HL-60 (cell line): ENCODE results near the gene PPFIA4.

Experiments used
- DNase-seq, 2 experiments: peaks; one replicate each; pipeline ENCODE4 v3.0.0-alpha.2; 2010 to 2020; ENCODE audit warnings: low read depth in 1 of 2, low spot score in 1 of 2
- H3K27ac ChIP-seq: fragments of 250-450 bp; sonication (Bioruptor Pico); replicated peaks from 2 replicates; pipeline ENCODE4 v1.5.1; 2020; ENCODE audit warnings: mild to moderate bottlenecking, moderate library complexity
- H3K27me3 ChIP-seq: fragments of 250-450 bp; sonication (Bioruptor Pico); 2 replicates; pipeline ENCODE4 v1.5.1; 2021; ENCODE audit warnings: mild to moderate bottlenecking, moderate library complexity; ENCODE audit not compliant: insufficient read depth, poor library complexity, severe bottlenecking
- H3K4me3 ChIP-seq: replicated peaks from 2 replicates; pipeline ENCODE4 v1.5.1; 2011; ENCODE audit warnings: mild to moderate bottlenecking, control low read depth, low read length; ENCODE audit not compliant: insufficient read depth
- CTCF ChIP-seq: IDR thresholded peaks from one replicate; pipeline ENCODE4 v1.5.1; 2011; ENCODE audit warnings: low read length, control low read depth, inconsistent platforms; ENCODE audit not compliant: insufficient read depth
- GABPA ChIP-seq: IDR thresholded peaks from 2 replicates; pipeline ENCODE4 v1.6.1; 2012; ENCODE audit warnings: low read depth
- POLR2AphosphoS5 ChIP-seq: IDR thresholded peaks from 2 replicates; pipeline ENCODE4 v1.6.1; 2012; ENCODE audit warnings: low read depth
- SPI1 ChIP-seq: IDR thresholded peaks from 2 replicates; pipeline ENCODE4 v1.6.1; 2012; ENCODE audit warnings: low read depth, mild to moderate bottlenecking, borderline replicate concordance
- long read RNA-seq: library from polyadenylated mRNA; unstranded; transcript quantifications from one replicate; pipeline ENCODE4 v2.0.0, GENCODE V29; 2020
- TF ChIP-seq, protein P1 (sequence below): IDR thresholded peaks from 2 replicates; pipeline ENCODE4 v1.6.1; 2012; ENCODE audit warnings: low read depth; ENCODE audit not compliant: insufficient replicate concordance

Gene PPFIA4
- long read RNA-seq: 0 reads

DNA sequence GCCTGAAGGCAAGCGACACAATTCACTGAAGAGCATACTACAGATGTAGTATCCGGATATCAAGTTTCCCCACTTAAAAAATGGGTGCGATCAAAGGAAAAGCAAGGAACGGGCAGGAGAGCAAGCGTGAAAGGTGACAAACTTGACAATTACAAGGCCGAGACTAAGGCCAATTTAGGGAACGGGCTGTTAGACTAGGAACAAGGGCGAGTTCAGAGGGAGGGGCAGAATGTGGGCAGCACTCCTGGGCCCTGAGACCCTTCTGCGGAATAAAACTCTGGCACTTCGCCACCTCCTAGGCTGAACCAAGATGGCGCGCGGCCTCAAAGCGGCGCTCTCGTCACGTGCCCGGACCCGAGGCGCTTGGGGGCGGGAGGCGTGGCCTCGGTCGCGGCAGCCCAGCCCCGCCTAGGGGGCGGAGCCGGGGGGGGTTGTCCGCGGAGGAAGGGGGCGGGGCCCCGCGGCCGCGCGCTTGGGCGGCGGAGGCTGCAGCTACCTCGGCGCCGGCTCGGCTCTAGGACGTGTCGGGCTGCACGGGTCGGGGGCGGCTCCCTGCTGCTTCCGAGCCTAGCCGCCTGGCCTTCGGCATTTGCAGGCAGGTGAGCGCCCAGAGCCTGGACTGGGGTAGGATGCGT is at the start of gene PPFIA4:
Gene PPFIA4, plus strand, starts transcription at position 461 of the 635 bp plus-strand sequence. CDS start 12,518 bp downstream, outside the sequence.
- H3K27me3 ChIP-seq: peaks cover 4% of the 10 kb centered on the region
- peak within 1 kb of the TSS; percentile 51 for H3K4me3 ChIP-seq
- H3K27ac ChIP-seq: no peak within 1 kb of the TSS; the same call in 1 of the 2 replicates
- TF ChIP-seq GABPA (no peak), POLR2AphosphoS5 (peak; percentile 63; the same call in 1 of the 2 replicates)
- peak; percentile 75 to 76 for DNase-seq

DNA sequence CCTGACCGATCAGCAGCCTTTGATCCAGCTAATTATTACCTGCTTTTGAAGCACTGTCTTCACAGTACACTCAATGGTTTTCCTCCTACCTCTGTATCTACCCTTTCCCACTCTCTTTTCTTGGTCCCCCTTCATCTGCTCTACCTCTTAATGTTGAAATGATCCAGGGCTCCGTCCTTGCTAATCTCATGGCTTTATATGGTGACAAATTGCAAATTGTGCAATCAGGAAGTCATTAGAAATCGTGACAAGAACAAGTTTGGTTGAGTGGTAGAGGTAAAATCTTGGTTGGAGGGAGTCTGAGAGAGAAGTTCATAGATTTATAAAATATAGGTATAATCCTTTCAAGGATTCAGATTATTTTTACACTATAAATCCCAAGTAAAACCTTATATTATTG is 49.7 kb upstream of the PPFIA4 start:
- TF ChIP-seq CTCF: no peak
- no peak for TF ChIP-seq SPI1
- TF ChIP-seq, protein P1, sequence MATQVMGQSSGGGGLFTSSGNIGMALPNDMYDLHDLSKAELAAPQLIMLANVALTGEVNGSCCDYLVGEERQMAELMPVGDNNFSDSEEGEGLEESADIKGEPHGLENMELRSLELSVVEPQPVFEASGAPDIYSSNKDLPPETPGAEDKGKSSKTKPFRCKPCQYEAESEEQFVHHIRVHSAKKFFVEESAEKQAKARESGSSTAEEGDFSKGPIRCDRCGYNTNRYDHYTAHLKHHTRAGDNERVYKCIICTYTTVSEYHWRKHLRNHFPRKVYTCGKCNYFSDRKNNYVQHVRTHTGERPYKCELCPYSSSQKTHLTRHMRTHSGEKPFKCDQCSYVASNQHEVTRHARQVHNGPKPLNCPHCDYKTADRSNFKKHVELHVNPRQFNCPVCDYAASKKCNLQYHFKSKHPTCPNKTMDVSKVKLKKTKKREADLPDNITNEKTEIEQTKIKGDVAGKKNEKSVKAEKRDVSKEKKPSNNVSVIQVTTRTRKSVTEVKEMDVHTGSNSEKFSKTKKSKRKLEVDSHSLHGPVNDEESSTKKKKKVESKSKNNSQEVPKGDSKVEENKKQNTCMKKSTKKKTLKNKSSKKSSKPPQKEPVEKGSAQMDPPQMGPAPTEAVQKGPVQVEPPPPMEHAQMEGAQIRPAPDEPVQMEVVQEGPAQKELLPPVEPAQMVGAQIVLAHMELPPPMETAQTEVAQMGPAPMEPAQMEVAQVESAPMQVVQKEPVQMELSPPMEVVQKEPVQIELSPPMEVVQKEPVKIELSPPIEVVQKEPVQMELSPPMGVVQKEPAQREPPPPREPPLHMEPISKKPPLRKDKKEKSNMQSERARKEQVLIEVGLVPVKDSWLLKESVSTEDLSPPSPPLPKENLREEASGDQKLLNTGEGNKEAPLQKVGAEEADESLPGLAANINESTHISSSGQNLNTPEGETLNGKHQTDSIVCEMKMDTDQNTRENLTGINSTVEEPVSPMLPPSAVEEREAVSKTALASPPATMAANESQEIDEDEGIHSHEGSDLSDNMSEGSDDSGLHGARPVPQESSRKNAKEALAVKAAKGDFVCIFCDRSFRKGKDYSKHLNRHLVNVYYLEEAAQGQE: no peak
- no peak for TF ChIP-seq GABPA
- TF ChIP-seq POLR2AphosphoS5: no peak
- Histone ChIP-seq H3K27me3 (no peaks in the 10 kb centered on the region), H3K4me3 (no peak overlapping the region), H3K27ac (no peak overlapping the region)
- DNase-seq: peak; percentile 36 to 84

DNA sequence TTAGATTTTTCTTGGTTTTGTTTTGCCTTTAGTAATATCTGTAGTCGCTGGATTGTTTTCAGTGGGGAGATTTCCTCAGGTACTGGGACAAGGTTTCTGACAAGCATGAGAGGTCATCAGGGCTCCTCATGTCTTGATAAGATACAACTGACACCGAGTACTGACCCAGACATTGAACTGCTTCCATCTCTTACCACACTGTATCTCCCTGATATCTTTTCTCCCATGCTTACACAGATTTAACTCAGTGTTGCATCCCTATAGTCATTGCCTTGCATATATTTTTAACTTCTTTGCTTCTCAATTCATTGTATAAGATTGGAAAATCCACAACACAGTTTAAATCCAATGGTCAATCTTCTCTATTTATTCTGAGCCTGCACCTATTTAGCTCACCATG is 46.8 kb upstream of the PPFIA4 start:
- Histone ChIP-seq H3K27ac (no peak overlapping the region), H3K27me3 (no peaks in the 10 kb centered on the region), H3K4me3 (no peak overlapping the region)
- no peak for TF ChIP-seq CTCF
- TF ChIP-seq, protein P1: no peak
- no peak for TF ChIP-seq POLR2AphosphoS5
- no peak for TF ChIP-seq SPI1
- no peak for TF ChIP-seq GABPA
- DNase-seq: no peak

GRCh38 chr1:202981939-202982338 is 44.4 kb upstream of the PPFIA4 start:
- Histone ChIP-seq H3K4me3 (no peak overlapping the region), H3K27me3 (no peaks in the 10 kb centered on the region), H3K27ac (no peak overlapping the region)
- TF ChIP-seq GABPA: no peak
- TF ChIP-seq, protein P1: no peak
- TF ChIP-seq POLR2AphosphoS5: no peak
- no peak for DNase-seq
